Ishikawa (cell line): ENCODE data around the gene ZHX3.

Source experiments
- NFIC ChIP-seq: IDR thresholded peaks from 2 replicates; pipeline ENCODE4 v1.6.1; 2012
- USF1 ChIP-seq: IDR thresholded peaks from 2 replicates; pipeline ENCODE4 v1.6.1; 2012

- TF ChIP-seq NFIC = no peak
- no peak for TF ChIP-seq USF1
Measured at GRCh38 chr20:41158082-41158625, 159.4 kb downstream of the ZHX3 start.
